HG03342 (cell line): Measurements from ENCODE around the gene CSNK2A3.
"Not testable (repeated sequence)": the region's sequence is repeated elsewhere in the genome, so short reads cannot be mapped to it uniquely, and the experiment has no call there.

ENCODE experiments used
- ATAC-seq: cut with Tn5 transposase; IDR thresholded peaks from one replicate; pipeline ENCODE4 v1.9.1; 2021; ENCODE audit warnings: mild to moderate bottlenecking, moderate library complexity; ENCODE audit not compliant: unreplicated experiment

CSNK2A3 gene

GRCh38 chr11:11352878-11353277 is at the start of gene CSNK2A3:
Gene CSNK2A3 (minus strand): TSS chr11:11353250. CDS start chr11:11353119, 131 bp downstream.
- not testable (repeated sequence) for ATAC-seq

GRCh38 chr11:11401960-11402535 is 49.0 kb upstream of the CSNK2A3 start:
- no peak for ATAC-seq

- ATAC-seq = no peak
Observed at GRCh38 chr11:11400635-11401232, 47.7 kb upstream of the CSNK2A3 start.

- ATAC-seq = no peak
Observed at GRCh38 chr11:11400121-11400520, 47.1 kb upstream of the CSNK2A3 start.

- ATAC-seq = no peak
Observed at GRCh38 chr11:11397781-11398180, 44.7 kb upstream of the CSNK2A3 start.

- no peak for ATAC-seq
Observed at GRCh38 chr11:11397036-11397415, 44.0 kb upstream of the CSNK2A3 start.

- ATAC-seq = no peak
Observed at GRCh38 chr11:11396301-11397035, 43.4 kb upstream of the CSNK2A3 start.

- no peak for ATAC-seq
Observed at GRCh38 chr11:11395126-11395525, 42.1 kb upstream of the CSNK2A3 start.

GRCh38 chr11:11394241-11394640 is 41.2 kb upstream of the CSNK2A3 start:
- ATAC-seq = no peak

- ATAC-seq = no peak
Observed at GRCh38 chr11:11391796-11392463, 38.9 kb upstream of the CSNK2A3 start.

GRCh38 chr11:11391169-11391568 is 38.1 kb upstream of the CSNK2A3 start:
- ATAC-seq = no peak

GRCh38 chr11:11390068-11390771 is 37.2 kb upstream of the CSNK2A3 start:
- ATAC-seq = no peak

GRCh38 chr11:11389238-11389637 is 36.2 kb upstream of the CSNK2A3 start:
- ATAC-seq = no peak

GRCh38 chr11:11387622-11388305 is 34.7 kb upstream of the CSNK2A3 start:
- ATAC-seq = no peak

- no peak for ATAC-seq
Observed at GRCh38 chr11:11387207-11387606, 34.2 kb upstream of the CSNK2A3 start.

GRCh38 chr11:11384829-11385228 is 31.8 kb upstream of the CSNK2A3 start:
- no peak for ATAC-seq

- no peak for ATAC-seq
Observed at GRCh38 chr11:11383995-11384394, 30.9 kb upstream of the CSNK2A3 start.

- ATAC-seq = no peak
Observed at GRCh38 chr11:11382858-11383532, 29.9 kb upstream of the CSNK2A3 start.

- no peak for ATAC-seq
Observed at GRCh38 chr11:11381471-11382105, 28.5 kb upstream of the CSNK2A3 start.
